Left lobe of liver (tissue), 2 donors: ENCODE results near the gene NCAPG2. TPM values are rescaled to one million over a fixed set of nuclear protein-coding genes. Genes with fewer than 3 reads are reported as not detected.

Experiments
- ATAC-seq: fragments of 200-7000 bp; cut with Tn5 transposase; one replicate; pipeline ENCODE4 v1.9.1; 2020; ENCODE audit warnings: mild to moderate bottlenecking, moderate library complexity
- DNase-seq: peaks from one replicate; pipeline ENCODE4 v3.0.0-alpha.2; 2020; ENCODE audit warnings: low spot score
- total RNA-seq: library from RNA; stranded (reverse); gene quantifications from one replicate; pipeline ENCODE4 v1.2.1, GENCODE V29; 2021
- donor health status: DM: no; HTN: no; CAD: no; lungs with moderate emphysema.
- donor health status: DM: no; HTN: yes; CAD: no.

Gene NCAPG2
- total RNA-seq, 1 donor from 2014 or later, result 4.0 TPM

DNA sequence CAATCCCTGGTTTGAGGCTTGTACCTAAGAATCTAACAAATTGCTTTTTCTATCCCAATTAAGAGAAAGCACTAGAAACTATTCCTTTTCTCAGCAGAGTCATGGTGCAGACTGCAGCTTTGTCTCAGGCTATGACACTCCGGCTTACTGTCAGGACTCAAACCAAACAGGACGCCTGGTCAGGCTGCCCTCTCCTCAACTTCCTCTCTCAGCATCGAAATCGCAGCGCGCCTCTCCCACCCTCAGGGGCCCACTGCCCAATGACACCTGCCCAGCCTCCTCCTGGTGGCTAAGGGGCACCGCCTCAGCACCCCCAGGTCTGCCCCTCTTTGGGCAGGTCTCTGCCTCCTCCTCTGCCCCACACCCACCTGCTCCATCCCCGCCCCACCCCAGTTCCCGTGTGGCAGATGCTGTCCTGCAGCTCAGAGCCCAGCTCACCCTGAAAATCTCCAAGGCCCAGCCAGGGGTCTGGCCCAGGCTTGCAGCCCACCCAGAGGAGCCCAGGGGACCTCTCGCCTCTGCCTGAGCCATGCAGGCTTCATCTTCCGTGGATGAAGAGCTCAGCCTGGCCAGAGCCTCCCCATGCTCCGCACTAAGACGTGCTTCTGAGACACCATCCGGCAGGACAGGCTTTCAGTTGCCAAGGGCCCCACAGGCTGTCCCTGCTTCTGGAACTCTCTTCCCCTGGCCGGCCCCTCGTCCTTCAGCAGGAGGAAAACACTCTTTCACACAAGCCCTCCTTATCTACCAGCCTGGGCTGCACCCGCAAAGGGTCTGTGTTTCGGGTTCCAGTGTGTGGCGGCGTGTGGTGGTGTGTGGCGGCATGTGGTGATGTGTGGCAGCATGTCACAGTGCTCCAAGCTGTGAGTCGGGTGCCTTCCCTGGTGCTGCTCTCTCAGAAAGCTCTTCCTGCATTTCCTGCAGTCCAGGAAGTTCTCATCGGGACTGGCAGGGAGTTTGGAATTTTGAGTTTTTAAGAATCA is 100.5 kb downstream of the NCAPG2 start:
- DNase-seq (no peak), ATAC-seq (no peak)

GRCh38 chr7:158602905-158603772 is 101.5 kb downstream of the NCAPG2 start:
- DNase-seq (no peak), ATAC-seq (no peak)

DNA sequence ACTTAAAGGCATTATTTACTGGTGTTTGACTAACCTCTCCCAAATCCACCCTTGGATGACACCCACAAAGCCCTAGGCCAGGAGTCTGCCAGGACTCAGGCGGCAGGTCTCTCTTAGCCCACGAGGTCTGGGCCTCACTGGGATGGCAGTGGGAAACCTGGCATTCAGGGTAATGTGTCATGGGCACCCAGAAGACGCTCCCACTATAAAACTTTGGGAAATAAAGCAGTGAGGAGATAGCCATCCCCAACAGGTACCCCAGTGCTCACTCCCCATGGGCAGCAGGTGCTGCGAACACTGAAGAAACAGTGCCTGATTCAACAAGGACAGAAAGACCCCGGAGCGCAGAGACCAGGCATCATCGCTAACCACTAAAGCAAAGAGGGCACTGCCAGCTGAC is 102.6 kb downstream of the NCAPG2 start:
- no peak for DNase-seq
- ATAC-seq, result no peak

DNA sequence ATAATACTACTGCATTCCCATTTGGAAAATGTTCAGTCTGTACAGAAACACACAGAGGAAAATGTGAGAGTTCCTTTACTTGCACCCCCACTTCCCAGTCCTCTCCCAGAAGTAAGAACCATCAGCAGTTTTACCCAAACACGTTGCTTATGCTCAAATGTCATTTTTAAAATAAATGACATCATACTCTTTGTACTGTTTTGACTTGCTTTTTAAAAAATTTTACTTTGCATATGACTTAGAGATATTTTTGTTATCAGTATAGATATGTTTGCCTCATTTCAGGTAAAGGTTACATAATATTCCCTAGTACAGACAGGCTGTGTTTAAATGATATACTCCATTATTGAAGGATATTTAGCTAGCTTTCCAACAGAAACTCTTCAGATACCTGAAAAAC is 103.5 kb downstream of the NCAPG2 start:
- no peak for ATAC-seq
- DNase-seq, result no peak

GRCh38 chr7:158596745-158597144 is 107.9 kb downstream of the NCAPG2 start:
- ATAC-seq, result no peak
- DNase-seq, result no peak

- ATAC-seq (no peak), DNase-seq (no peak)
These were observed 108.3 kb downstream of the NCAPG2 start for GRCh38 chr7:158596309-158596708.

DNA sequence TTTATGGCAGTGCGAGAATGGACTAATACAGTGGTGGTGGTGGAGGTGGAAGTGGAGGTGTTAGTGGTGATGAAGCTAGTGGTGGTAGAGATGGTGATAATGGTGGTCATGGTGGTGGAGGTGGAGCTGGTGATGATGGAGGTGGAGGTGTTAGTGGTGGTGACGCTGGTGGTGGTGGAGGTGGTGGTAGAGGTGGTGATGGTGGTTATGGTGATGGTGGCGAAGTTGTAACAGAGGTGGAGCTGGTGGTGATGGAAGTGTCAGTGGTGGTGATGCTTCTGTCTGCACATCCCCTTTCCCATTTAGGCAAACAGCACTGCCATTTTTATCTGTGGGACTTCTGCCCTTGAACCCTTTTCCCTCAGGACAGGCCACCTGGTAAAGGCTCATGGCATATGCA is 109.5 kb downstream of the NCAPG2 start:
- peak; percentile 55 for ATAC-seq
- no peak for DNase-seq

DNA sequence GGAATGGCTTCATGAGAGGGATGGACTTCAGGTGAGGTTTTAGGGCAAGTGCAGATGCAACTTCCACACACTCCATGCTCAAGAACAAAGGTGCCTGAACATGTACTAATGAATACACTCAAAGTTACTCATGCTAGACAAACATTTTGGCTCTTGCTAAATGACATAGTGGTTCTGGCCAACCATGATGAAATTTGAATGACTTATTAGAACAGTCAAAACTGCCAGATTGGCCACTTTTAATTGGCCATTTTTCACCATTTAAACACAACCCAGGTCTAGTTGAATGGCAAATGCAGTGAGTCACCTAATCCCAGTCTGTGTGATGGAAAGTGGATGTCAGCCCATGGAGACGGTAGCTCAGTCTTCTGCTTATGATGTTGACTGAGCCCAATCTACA is 112.1 kb downstream of the NCAPG2 start:
- no peak for ATAC-seq
- no peak for DNase-seq

- DNase-seq (no peak), ATAC-seq (no peak)
These were observed 112.7 kb downstream of the NCAPG2 start for GRCh38 chr7:158591944-158592343.

DNA sequence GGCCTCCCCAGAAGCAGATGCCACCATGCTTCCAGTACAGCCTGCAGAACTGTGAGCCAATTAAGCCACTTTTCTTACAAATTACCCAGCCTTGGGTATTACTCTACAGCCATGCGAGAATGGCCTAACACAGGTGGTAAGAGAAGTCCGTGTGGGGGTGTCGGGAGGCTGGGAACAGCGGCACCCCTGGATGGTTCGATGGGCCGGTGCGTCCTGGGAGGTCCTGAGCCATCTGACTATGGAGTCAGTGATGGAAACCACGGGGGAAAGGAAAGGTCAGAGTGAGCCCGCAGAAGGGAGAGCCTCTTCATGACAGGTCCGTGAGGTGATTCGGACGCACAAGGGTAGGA is 114.4 kb downstream of the NCAPG2 start:
- ATAC-seq, result no peak
- no peak for DNase-seq

DNA sequence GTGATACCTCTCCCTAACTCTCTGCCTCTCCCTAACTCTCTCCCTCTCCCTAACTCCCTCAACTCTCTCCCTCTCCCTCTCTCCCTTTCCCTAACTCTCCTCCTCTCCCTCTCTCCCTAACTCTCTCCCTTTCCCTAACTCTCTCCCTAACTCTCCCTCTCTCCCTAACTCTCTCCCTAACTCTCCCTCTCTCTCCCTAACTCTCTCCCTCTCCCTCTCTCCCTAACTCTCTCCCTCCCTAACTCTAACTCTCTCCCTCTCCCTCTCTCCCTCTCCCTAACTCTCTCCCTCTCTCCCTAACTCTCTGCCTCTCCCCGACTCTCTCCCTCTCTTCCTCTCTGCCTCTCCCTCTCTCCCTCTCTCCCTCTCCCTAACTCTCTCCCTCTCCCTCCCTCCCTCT is 115.0 kb downstream of the NCAPG2 start:
- ATAC-seq (no peak), DNase-seq (no peak)

DNA sequence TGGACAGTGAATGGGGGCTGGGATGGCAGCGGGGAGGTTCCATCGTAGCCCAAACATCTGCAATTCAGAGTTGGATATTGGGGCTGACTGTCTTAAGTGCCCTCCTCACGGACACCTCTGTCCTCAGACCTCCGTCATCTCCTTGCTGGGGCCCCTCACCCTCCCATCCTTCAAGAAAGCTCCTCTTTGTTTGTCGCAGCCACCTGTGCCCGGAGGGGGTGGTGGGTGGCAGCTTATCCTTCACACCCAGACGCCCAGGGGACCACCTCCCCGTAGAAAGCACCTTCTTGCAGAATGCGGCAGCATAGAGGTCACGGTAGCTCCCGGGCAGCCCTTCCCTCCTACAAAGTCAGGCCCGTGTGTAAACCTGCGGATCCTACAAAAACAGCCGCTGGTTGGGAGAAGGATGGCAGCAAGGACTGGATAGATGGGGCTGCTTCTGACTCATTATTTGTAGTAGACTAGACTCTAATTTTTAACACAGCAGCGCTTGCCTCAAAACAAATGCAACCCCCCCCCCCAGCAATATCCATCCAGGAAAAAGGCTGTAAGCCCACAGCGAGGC is 115.6 kb downstream of the NCAPG2 start:
- no peak for DNase-seq
- no peak for ATAC-seq

- DNase-seq (no peak), ATAC-seq (no peak)
These were observed 116.3 kb downstream of the NCAPG2 start for GRCh38 chr7:158588085-158588877.

- DNase-seq, result peak; percentile 55
- peak; percentile 89 for ATAC-seq
These were observed 117.2 kb downstream of the NCAPG2 start, which contains the start of gene PTPRN2 for GRCh38 chr7:158587162-158588084. Gene PTPRN2, minus strand, starts transcription at chr7:158587823.

DNA sequence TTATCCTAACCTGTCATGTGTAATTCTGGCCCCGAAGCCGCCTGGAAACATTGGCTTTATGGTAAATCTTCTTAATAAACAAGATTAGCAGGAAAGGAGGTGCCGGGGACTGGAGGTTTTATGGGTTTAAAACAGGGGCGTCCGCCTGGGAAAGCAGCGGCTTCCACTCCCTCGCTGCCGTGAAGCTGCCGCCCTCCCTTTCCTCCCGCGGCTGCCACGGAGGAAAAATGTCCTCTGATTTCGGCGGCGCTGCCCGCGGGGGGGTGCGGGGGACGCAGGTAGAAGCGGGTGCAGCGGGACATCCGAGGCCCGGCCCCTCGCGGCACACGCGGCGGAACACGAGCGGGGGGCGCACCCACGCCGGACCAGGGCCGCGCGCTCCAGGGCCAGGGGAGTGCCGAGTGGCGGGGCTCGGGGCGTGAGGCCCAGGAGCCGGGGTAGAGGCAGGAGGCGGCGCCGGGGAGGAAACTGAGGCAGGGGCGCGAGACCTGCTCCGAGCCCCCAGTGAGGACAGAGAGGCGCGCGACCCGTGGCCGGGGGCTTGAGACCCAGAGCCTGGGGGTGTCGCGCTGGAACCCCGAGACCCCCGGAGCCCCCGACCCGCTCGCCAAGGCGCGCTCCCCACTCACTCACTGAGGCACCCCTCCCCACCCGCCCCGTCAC is 118.0 kb downstream of the NCAPG2 start:
- DNase-seq (no peak), ATAC-seq (no peak)

GRCh38 chr7:158585721-158586498 is 118.7 kb downstream of the NCAPG2 start:
- ATAC-seq (no peak), DNase-seq (no peak)

DNA sequence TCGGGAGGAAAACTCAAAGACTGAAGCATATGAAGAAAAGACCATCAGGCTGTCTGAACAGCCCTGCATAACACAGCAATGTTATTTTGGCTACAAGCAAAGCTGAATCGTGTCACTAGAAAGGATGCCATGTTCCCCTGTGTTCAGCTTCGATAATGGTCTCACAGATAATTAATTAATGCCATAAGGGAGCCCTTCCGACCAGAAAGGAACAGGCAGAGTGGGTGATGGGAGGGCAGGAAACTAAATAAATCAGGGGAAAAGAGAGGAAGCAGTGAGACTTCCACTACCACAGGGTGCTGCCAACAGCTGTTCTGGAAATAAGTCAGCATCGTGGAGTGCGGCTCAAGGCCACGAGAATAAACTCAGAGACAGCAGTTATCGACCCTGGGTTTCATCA is 120.2 kb downstream of the NCAPG2 start:
- ATAC-seq (no peak), DNase-seq (no peak)

GRCh38 chr7:158583810-158584209 is 120.8 kb downstream of the NCAPG2 start:
- DNase-seq, result no peak

More at GRCh38 chr7:158583810-158584209, 120.8 kb downstream of the NCAPG2 start:
- no peak for ATAC-seq
